Measurements from ENCODE around the gene ABCC10.

DNA sequence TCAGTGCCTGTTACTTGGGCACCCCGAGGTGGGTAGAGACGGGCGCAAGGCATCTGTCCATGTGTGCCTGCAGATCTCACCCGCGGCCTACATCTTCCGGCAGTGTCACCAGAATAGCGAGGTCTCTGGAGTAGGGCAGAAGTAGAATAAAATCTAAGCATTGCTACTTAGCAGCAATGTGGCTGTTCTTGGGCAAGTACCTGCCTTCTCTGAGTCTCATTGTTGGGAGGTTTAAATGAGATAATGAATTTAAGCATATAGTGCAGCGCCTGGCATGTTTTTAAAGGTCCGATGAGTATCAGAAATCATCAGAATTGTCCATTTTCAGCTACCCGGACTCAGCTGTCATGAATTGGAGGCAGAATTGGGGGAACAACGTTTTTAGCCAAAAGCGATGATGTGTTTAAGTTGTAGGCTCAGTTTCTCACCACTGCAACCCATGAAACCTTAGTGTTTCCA lies 800 bp downstream of the ABCC10 start:
- TF ChIP-seq, protein P1, sequence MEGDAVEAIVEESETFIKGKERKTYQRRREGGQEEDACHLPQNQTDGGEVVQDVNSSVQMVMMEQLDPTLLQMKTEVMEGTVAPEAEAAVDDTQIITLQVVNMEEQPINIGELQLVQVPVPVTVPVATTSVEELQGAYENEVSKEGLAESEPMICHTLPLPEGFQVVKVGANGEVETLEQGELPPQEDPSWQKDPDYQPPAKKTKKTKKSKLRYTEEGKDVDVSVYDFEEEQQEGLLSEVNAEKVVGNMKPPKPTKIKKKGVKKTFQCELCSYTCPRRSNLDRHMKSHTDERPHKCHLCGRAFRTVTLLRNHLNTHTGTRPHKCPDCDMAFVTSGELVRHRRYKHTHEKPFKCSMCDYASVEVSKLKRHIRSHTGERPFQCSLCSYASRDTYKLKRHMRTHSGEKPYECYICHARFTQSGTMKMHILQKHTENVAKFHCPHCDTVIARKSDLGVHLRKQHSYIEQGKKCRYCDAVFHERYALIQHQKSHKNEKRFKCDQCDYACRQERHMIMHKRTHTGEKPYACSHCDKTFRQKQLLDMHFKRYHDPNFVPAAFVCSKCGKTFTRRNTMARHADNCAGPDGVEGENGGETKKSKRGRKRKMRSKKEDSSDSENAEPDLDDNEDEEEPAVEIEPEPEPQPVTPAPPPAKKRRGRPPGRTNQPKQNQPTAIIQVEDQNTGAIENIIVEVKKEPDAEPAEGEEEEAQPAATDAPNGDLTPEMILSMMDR (IDR thresholded peaks at IDR 0.05; ENCODE audit: low read length) = no peak
- no peak for TF ChIP-seq EZH2 (IDR thresholded peaks at IDR 0.05; ENCODE audit: borderline replicate concordance, low read length)

Data from OCI-LY1 (cell line).